ENCODE results near the gene CILP2.

- TF ChIP-seq CTCF (conservative IDR thresholded peaks at IDR 0.05; ENCODE audit: low read length) (no peak), EZH2phosphoT487 (IDR thresholded peaks at IDR 0.05; ENCODE audit: borderline replicate concordance) (no peak)
Measured at GRCh38 chr19:19535311-19536191, 2.5 kb upstream of the CILP2 start.
